Loucy (cell line): ENCODE data around the gene FKBP1B.
"Not testable (repeated sequence)": the region's sequence is repeated elsewhere in the genome, so short reads cannot be mapped to it uniquely, and the experiment has no call there.

Experiments used
- H2AFZ ChIP-seq: fragments of 200-600 bp; sonication (generic); 2 replicates; pipeline ENCODE4 v1.6.0; 2016; ENCODE audit warnings: antibody characterized with exemption, mild to moderate bottlenecking, low read length, moderate library complexity
- H3F3A ChIP-seq: fragments of 200-600 bp; 2 replicates; pipeline ENCODE4 v1.6.0; 2016; ENCODE audit warnings: antibody characterized with exemption, low read depth, mild to moderate bottlenecking
- H3K27me3 ChIP-seq: fragments of 200-600 bp; sonication (generic); 2 replicates; pipeline ENCODE4 v1.6.1; 2014; ENCODE audit warnings: low read length, mild to moderate bottlenecking; ENCODE audit not compliant: insufficient read depth, poor library complexity, severe bottlenecking
- H3K36me3 ChIP-seq: fragments of 200-600 bp; sonication (generic); 2 replicates; pipeline ENCODE4 v1.6.1; 2016; ENCODE audit warnings: low read length; ENCODE audit not compliant: insufficient read depth
- H3K4me1 ChIP-seq: fragments of 200-600 bp; sonication (generic); 2 replicates; pipeline ENCODE4 v1.5.1; 2014; ENCODE audit warnings: low read length, mild to moderate bottlenecking; ENCODE audit not compliant: insufficient read depth, poor library complexity, severe bottlenecking
- H3K4me2 ChIP-seq: fragments of 200-600 bp; sonication (generic); 2 replicates; pipeline ENCODE4 v1.6.0; 2014; ENCODE audit warnings: antibody characterized with exemption, low read length, low read depth, mild to moderate bottlenecking; ENCODE audit not compliant: poor library complexity, severe bottlenecking
- H3K4me3 ChIP-seq: fragments of 200-600 bp; sonication (generic); 2 replicates; pipeline ENCODE4 v1.5.1; 2014; ENCODE audit warnings: low read length, mild to moderate bottlenecking, mixed read lengths; ENCODE audit not compliant: poor library complexity, severe bottlenecking
- H3K79me2 ChIP-seq: fragments of 200-600 bp; sonication (generic); 2 replicates; pipeline ENCODE4 v1.6.1; 2014; ENCODE audit warnings: low read length; ENCODE audit not compliant: insufficient read depth
- H3K9ac ChIP-seq: fragments of 200-600 bp; sonication (generic); 2 replicates; pipeline ENCODE4 v1.6.0; 2014; ENCODE audit warnings: mild to moderate bottlenecking, low read depth, low read length, moderate library complexity; ENCODE audit not compliant: poor library complexity, severe bottlenecking
- H3K9me2 ChIP-seq: fragments of 200-600 bp; sonication (generic); replicated peaks from 2 replicates; pipeline ENCODE4 v1.6.1; 2016; ENCODE audit warnings: low read depth, low read length, mixed read lengths
- H3K9me3 ChIP-seq: fragments of 200-600 bp; sonication (generic); 2 replicates; pipeline ENCODE4 v1.6.1; 2014; ENCODE audit warnings: mild to moderate bottlenecking, antibody characterized with exemption, low read length, low read depth; ENCODE audit not compliant: insufficient read depth
- H4K20me1 ChIP-seq: fragments of 200-600 bp; sonication (generic); 2 replicates; pipeline ENCODE4 v1.6.0; 2014; ENCODE audit warnings: antibody characterized with exemption, low read length, mild to moderate bottlenecking; ENCODE audit not compliant: insufficient read depth, poor library complexity, severe bottlenecking
- EZH2phosphoT487 ChIP-seq: fragments of 200-600 bp; IDR thresholded peaks from 2 replicates; pipeline ENCODE4 v1.6.1; 2018; ENCODE audit warnings: antibody characterized with exemption, mild to moderate bottlenecking, moderate library complexity, borderline replicate concordance
- TF ChIP-seq, protein P1 (sequence below): fragments of 200-600 bp; sonication (generic); conservative IDR thresholded peaks from 2 replicates; pipeline ENCODE4 v1.5.1; 2014; ENCODE audit warnings: mild to moderate bottlenecking, antibody characterized with exemption, low read length

The FKBP1B gene

DNA sequence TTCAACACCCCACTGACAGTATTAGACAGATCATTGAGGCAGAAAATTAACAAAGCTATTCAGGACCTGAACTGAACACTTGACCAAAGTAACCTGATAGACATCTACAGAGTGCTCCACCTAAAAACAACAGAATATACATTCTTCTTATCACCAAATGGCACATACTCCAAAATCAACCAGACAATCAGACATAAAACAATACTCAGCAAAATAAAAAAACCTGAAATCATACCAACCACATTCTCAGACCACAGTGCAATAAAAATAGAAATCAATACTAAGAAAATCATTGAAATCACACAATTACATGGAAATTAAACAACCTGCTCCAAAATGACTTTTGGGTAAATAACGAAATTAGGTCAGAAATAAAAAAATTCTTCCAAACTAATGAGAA lies 57.8 kb downstream of the FKBP1B start:
- Histone ChIP-seq H3K4me3 (no peak overlapping the region), H3K27me3 (no peaks in the 10 kb centered on the region), H3K36me3 (no peaks in the 10 kb centered on the region), H3K9ac (no peak overlapping the region), H3F3A (no peaks in the 10 kb centered on the region), H3K9me3 (peaks cover 2% of the 10 kb centered on the region; the same call in 1 of the 2 replicates), H3K4me1 (no peaks in the 10 kb centered on the region), H4K20me1 (no peaks in the 10 kb centered on the region), H3K79me2 (no peaks in the 10 kb centered on the region), H3K9me2 (no peaks in the 10 kb centered on the region), H2AFZ (no peak overlapping the region), H3K4me2 (no peak overlapping the region)
- TF ChIP-seq, protein P1, sequence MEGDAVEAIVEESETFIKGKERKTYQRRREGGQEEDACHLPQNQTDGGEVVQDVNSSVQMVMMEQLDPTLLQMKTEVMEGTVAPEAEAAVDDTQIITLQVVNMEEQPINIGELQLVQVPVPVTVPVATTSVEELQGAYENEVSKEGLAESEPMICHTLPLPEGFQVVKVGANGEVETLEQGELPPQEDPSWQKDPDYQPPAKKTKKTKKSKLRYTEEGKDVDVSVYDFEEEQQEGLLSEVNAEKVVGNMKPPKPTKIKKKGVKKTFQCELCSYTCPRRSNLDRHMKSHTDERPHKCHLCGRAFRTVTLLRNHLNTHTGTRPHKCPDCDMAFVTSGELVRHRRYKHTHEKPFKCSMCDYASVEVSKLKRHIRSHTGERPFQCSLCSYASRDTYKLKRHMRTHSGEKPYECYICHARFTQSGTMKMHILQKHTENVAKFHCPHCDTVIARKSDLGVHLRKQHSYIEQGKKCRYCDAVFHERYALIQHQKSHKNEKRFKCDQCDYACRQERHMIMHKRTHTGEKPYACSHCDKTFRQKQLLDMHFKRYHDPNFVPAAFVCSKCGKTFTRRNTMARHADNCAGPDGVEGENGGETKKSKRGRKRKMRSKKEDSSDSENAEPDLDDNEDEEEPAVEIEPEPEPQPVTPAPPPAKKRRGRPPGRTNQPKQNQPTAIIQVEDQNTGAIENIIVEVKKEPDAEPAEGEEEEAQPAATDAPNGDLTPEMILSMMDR = no peak
- TF ChIP-seq EZH2phosphoT487 = no peak

DNA sequence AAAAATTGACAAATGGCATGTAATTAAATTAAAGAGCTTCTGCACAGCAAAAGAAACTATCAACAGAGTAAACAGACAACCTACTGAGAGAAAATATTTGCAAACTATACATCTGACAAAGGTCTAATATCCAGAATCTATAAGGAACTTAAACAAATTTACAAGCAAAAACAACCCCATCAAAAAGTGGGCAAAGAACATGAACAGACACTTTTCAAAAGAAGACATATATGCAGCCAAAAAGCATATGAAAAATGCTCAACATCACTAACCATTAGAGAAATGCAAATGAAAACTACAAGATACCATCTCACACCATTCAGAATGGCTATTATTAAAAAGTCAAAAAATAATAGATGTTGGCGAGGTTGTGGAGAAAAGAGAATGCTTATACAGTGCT lies 59.9 kb downstream of the FKBP1B start:
- H3K9ac ChIP-seq, H3K4me3 ChIP-seq, H3K9me3 ChIP-seq, H2AFZ ChIP-seq, H3K9me2 ChIP-seq, H3K27me3 ChIP-seq, H4K20me1 ChIP-seq, H3K4me2 ChIP-seq, H3K4me1 ChIP-seq, H3K79me2 ChIP-seq, H3K36me3 ChIP-seq, H3F3A ChIP-seq: not testable (repeated sequence)

DNA sequence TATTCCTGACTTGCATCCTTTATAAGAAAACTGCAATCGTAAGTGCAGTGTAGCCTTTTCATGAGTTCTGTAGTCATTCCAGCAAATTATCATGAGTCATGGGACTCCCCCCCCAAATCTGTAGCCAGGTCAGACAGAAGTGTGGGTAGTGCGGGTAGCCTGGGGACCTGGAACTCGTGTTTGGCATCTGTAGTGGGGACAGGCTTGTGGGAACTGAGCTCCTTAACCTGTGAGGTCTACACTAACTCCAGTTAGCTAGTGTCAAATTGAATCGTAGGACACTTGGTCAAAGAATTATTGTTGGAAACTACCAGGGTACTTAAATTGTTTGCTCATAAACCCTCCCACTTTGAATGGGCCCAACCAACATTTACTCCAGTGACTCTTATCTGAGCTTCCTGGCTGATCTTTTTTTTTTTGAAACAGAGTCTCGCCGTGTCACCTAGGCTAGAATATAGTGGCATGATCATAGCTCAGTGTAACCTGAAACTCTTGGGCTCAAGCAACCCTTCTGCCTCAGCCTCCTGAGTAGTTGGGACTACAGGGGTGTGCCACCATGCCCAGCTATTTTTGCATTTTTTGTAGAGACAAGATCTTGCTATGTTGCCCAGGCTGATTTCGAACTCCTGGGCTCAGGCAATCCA lies 61.2 kb downstream of the FKBP1B start:
- no peak overlapping the region for H3K4me3 ChIP-seq
- H3F3A ChIP-seq = no peaks in the 10 kb centered on the region
- no peak overlapping the region for H3K9ac ChIP-seq
- no peaks in the 10 kb centered on the region for H3K4me1 ChIP-seq
- no peaks in the 10 kb centered on the region for H4K20me1 ChIP-seq
- H3K36me3 ChIP-seq = no peaks in the 10 kb centered on the region
- no peaks in the 10 kb centered on the region for H3K79me2 ChIP-seq
- H3K9me3 ChIP-seq = peaks cover 2% of the 10 kb centered on the region; the same call in 1 of the 2 replicates
- H3K27me3 ChIP-seq = no peaks in the 10 kb centered on the region
- H3K9me2 ChIP-seq = no peaks in the 10 kb centered on the region
- no peak overlapping the region for H2AFZ ChIP-seq
- H3K4me2 ChIP-seq = no peak overlapping the region
- TF ChIP-seq, protein P1 = no peak
- no peak for TF ChIP-seq EZH2phosphoT487

DNA sequence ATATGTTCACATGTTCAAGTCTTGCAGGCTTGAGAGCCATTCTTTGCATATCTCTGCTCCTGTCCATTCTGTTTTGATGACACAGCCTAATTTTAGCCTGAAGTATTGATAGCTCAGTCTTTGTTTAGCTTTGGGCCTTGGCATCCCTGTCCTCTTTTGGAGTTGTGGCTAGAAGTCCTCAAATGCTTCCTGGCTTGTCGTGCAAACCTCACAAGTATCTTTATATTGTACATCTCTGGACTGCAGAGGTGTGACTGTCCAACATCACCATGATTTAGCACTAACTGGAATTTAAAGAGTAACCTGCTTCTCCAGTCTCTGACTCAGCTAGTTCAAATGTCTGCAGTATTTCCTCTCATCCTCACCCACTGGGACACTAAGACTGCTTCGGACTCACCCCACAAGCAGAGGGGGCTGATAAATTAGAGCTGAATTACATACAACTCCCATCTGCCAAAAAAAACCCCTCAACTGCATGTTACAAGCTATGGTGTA lies 61.9 kb downstream of the FKBP1B start:
- no peaks in the 10 kb centered on the region for H3K36me3 ChIP-seq
- H3K27me3 ChIP-seq = no peaks in the 10 kb centered on the region
- H3K9ac ChIP-seq = no peak overlapping the region
- no peaks in the 10 kb centered on the region for H3K4me1 ChIP-seq
- H2AFZ ChIP-seq = no peak overlapping the region
- H3K9me2 ChIP-seq = no peaks in the 10 kb centered on the region
- H3K79me2 ChIP-seq = no peaks in the 10 kb centered on the region
- H4K20me1 ChIP-seq = no peaks in the 10 kb centered on the region
- H3K4me3 ChIP-seq = no peak overlapping the region
- H3K4me2 ChIP-seq = no peak overlapping the region
- TF ChIP-seq, protein P1 = no peak
- no peak for TF ChIP-seq EZH2phosphoT487
- peaks cover 2% of the 10 kb centered on the region; the same call in 1 of the 2 replicates for H3K9me3 ChIP-seq
- no peaks in the 10 kb centered on the region for H3F3A ChIP-seq
